ENCODE measurements around the gene GTF3C2. TPM values are rescaled to one million over a fixed set of nuclear protein-coding genes. Genes with fewer than 3 reads are reported as not detected.

GTF3C2 gene
- total and polyA plus RNA-seq, 2 of the 4 experiments (the other 2 are of a cell fraction) = 25.5 to 36.9 TPM

GRCh38 chr2:27354597-27354927 lies 2.0 kb downstream of the GTF3C2 start:
- intact Hi-C loops (cut with micrococcal nuclease) (no loop called here), dilution Hi-C loops (cut with HindIII; ENCODE audit: low sequenced_read_pairs, unreplicated experiment) (no loop called here), in situ Hi-C loops (cut with MboI; ENCODE audit: low sequenced_read_pairs) (no loop called here)
- Histone ChIP-seq H3K9me3 (ENCODE audit: control insufficient read depth, insufficient read depth, low read length) (no peaks in the 10 kb centered on the region), H2BK20ac (ENCODE audit: low read depth, low read length) (no peak overlapping the region), H3K79me1 (ENCODE audit: low read depth in 1 of 2, low read length in 2 of 2) (peaks cover 21 to 49% of the 10 kb centered on the region in 2 experiments), H2AFZ (replicated peaks; ENCODE audit: low read length, poor library complexity) (no peak overlapping the region), H3K56ac (ENCODE audit: extremely low read depth, insufficient read depth, low read length) (no peak overlapping the region), H4K20me1 (ENCODE audit: insufficient read depth, low read length) (no peaks in the 10 kb centered on the region; the same call in 1 of the 2 replicates), H3K14ac (replicated peaks; ENCODE audit: low read depth, low read length) (no peak overlapping the region), H2AK5ac (ENCODE audit: low read depth, low read length) (no peak overlapping the region), H3K9ac (ENCODE audit: low read depth, low read length) (no peak overlapping the region), H4K91ac (ENCODE audit: insufficient read depth, low read depth, low read length) (no peak overlapping the region), H2AK9ac (replicated peaks; ENCODE audit: low read depth, low read length, poor library complexity) (no peak overlapping the region), H3K36me3 (ENCODE audit: control insufficient read depth, insufficient read depth, low read length) (no peaks in the 10 kb centered on the region), H3K18ac (ENCODE audit: low read depth, low read length) (no peak overlapping the region), H3K27me3 (ENCODE audit: control insufficient read depth, insufficient read depth, low read length) (no peaks in the 10 kb centered on the region), H3K27ac (ENCODE audit: insufficient read depth, low read length) (no peak overlapping the region), H3K4me3 (ENCODE audit: insufficient read depth, low read depth, low read length) (no peak overlapping the region), H3K4ac (ENCODE audit: low read depth, low read length) (no peak overlapping the region), H3K9me1 (ENCODE audit: insufficient read depth, low read length) (no peaks in the 10 kb centered on the region; the same call in 1 of the 2 replicates), H2BK120ac (ENCODE audit: low read depth, low read length) (no peak overlapping the region), H4K8ac (ENCODE audit: low read depth in 2 of 2, low read length in 2 of 2) (no peak overlapping the region), H2BK5ac (ENCODE audit: low read depth, low read length, poor library complexity, severe bottlenecking) (no peak overlapping the region), H3K4me1 (ENCODE audit: control insufficient read depth, insufficient read depth, low read length) (peaks cover 8% of the 10 kb centered on the region), H3K23ac (ENCODE audit: low read depth, low read length) (no peak overlapping the region), H4K5ac (ENCODE audit: low read depth, low read length) (no peak overlapping the region), H2BK15ac (ENCODE audit: low read depth, low read length) (no peak overlapping the region), H3K4me2 (ENCODE audit: low read depth, low read length) (no peak overlapping the region)
- ATAC-seq (ENCODE audit: low read depth) (no peak), DNase-seq (no peak)
- no CpG with 5 or more reads among the region's 7 CpGs for WGBS, 2 experiments (ENCODE audit: extremely low coverage in 2 of 2, insufficient read length in 1 of 2)
- ChIA-PET CTCF (interaction anchor here (0.6 kb wide), 1 partner anchor 15 kb away, joined by 3 read pairs; no protein-coding TSS in a partner anchor), POLR2A (ENCODE audit: unreplicated experiment) (no interaction called here)
- no peak for TF ChIP-seq RCOR1 (IDR thresholded peaks at IDR 0.05; ENCODE audit: insufficient replicate concordance, low read length)
- TF ChIP-seq ELK1 (IDR thresholded peaks at IDR 0.05; ENCODE audit: borderline replicate concordance, low read depth, low read length) = no peak
- TF ChIP-seq NFE2L2 (IDR thresholded peaks at IDR 0.05; ENCODE audit: low read depth, low read length) = no peak
- no peak for TF ChIP-seq CHD1 (IDR thresholded peaks at IDR 0.05; ENCODE audit: low read depth, low read length)
- no peak for TF ChIP-seq CEBPB (IDR thresholded peaks at IDR 0.05; ENCODE audit: low read depth, low read length)
- no peak for TF ChIP-seq BHLHE40 (IDR thresholded peaks at IDR 0.05; ENCODE audit: low read depth, low read length)
- TF ChIP-seq CTCF (conservative IDR thresholded peaks at IDR 0.05; ENCODE audit: low read depth, low read length) = no peak
- no peak for TF ChIP-seq RFX5 (IDR thresholded peaks at IDR 0.05; ENCODE audit: low read depth, low read length)
- TF ChIP-seq MXI1 (IDR thresholded peaks at IDR 0.05; ENCODE audit: borderline replicate concordance, low read depth, low read length) = no peak
- no peak for TF ChIP-seq USF2 (IDR thresholded peaks at IDR 0.05; ENCODE audit: low read depth, low read length)
- TF ChIP-seq MAFK (IDR thresholded peaks at IDR 0.05; ENCODE audit: low read depth, low read length) = no peak
- no TSS peak for BruUV-seq (replicated peaks)

Measured in IMR-90 (cell line).